Measurements from ENCODE around the gene HUS1B. TPM values are rescaled to one million over a fixed set of nuclear protein-coding genes. Genes with fewer than 3 reads are reported as not detected.

HUS1B gene
- total and polyA plus RNA-seq, 2 of the 13 experiments (the other 11 are each of a cell fraction or from before 2014, with no cell fraction given), result 0.18 to 0.40 TPM

DNA sequence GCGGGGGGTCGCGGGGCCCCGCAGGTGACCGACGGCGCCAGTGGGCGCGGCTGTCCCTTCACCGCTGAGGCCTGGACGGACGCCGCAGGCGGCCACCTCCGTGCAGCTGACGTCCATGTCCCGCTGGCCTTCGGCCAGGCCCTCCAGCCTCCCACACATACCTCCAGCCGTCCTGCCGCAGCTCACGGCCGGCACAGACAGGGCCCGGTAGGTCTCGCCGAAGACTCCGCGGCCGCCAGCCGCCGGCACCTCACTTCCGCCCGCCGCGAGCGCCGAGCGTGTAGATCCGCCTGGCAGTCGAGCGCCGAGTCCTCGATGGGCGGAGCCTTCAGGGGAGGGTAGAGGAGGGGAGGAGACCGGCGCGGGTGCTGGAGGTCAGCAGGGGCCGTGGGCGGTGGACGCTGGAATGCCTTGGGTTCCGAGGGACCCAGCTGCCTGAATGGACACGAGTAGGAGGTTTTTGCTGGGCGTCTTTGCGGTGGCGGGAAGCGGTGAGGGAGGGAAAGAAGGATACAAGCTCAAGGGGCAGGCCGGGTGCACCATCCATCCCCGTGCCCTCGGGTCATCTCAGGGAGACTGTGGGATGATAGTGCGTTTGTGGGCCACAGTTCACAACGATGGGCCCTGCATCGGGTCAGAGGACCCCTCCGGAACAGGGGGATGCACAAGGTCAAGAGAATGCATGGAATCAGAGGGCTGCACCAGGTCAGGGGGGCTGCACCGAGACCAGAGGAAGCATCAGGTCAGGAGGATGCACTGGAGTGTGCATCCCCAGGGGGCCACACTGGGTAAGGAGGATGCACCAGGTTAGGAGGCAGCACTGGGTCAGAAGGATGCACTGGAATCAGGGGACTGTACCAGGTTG lies 36.2 kb upstream of the HUS1B start, which contains the start of gene EXOC2 (continued):
- TF ChIP-seq ZNF282 (IDR thresholded peaks at IDR 0.05; ENCODE audit: partially characterized antibody), result no peak
- 0 out of 2 replicates have a peak, but pooled peaks have one; percentile 71 for TF ChIP-seq AKAP8 (CRISPR knock-in tag; IDR thresholded peaks at IDR 0.05)
- TF ChIP-seq MEF2D (CRISPR knock-in tag; IDR thresholded peaks at IDR 0.05), result peak; percentile 85; the same call in 1 of the 2 replicates
- no peak for TF ChIP-seq THYN1 (CRISPR knock-in tag; IDR thresholded peaks at IDR 0.05; ENCODE audit: borderline replicate concordance, low read depth)
- no peak for TF ChIP-seq NFE2L2 (IDR thresholded peaks at IDR 0.05; ENCODE audit: low read length)
- peak; percentile 61; the same call in 1 of the 2 replicates for TF ChIP-seq U2AF2 (IDR thresholded peaks at IDR 0.05; ENCODE audit: low read depth, low read length)
- TF ChIP-seq ZNF713 (CRISPR knock-in tag; IDR thresholded peaks at IDR 0.05), result no peak
- TF ChIP-seq, protein P1, sequence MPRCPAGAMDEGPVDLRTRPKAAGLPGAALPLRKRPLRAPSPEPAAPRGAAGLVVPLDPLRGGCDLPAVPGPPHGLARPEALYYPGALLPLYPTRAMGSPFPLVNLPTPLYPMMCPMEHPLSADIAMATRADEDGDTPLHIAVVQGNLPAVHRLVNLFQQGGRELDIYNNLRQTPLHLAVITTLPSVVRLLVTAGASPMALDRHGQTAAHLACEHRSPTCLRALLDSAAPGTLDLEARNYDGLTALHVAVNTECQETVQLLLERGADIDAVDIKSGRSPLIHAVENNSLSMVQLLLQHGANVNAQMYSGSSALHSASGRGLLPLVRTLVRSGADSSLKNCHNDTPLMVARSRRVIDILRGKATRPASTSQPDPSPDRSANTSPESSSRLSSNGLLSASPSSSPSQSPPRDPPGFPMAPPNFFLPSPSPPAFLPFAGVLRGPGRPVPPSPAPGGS (CRISPR knock-in tag; IDR thresholded peaks at IDR 0.05), result peak; percentile 86
- peak; percentile 86 for TF ChIP-seq ZNF280D (CRISPR knock-in tag; IDR thresholded peaks at IDR 0.05)
- TF ChIP-seq ZBTB42 (CRISPR knock-in tag; IDR thresholded peaks at IDR 0.05), result peak; percentile 94; the same call in 1 of the 2 replicates
- TF ChIP-seq TFE3 (CRISPR knock-in tag; IDR thresholded peaks at IDR 0.05), result peak; percentile 72; the same call in 1 of the 2 replicates
- peak; percentile 93; the same call in 1 of the 2 replicates for TF ChIP-seq ETV6 (CRISPR knock-in tag; conservative IDR thresholded peaks at IDR 0.05)
- TF ChIP-seq, protein P2, sequence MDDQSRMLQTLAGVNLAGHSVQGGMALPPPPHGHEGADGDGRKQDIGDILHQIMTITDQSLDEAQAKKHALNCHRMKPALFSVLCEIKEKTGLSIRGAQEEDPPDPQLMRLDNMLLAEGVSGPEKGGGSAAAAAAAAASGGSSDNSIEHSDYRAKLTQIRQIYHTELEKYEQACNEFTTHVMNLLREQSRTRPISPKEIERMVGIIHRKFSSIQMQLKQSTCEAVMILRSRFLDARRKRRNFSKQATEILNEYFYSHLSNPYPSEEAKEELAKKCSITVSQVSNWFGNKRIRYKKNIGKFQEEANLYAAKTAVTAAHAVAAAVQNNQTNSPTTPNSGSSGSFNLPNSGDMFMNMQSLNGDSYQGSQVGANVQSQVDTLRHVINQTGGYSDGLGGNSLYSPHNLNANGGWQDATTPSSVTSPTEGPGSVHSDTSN (CRISPR knock-in tag; IDR thresholded peaks at IDR 0.05; ENCODE audit: borderline replicate concordance), result peak; percentile 51; the same call in 1 of the 2 replicates
- TF ChIP-seq ZNF367 (CRISPR knock-in tag; IDR thresholded peaks at IDR 0.05; ENCODE audit: borderline replicate concordance), result no peak
- TF ChIP-seq MEIS1 (CRISPR knock-in tag; IDR thresholded peaks at IDR 0.05; ENCODE audit: borderline replicate concordance), result peak; percentile 69; the same call in 1 of the 2 replicates
- peak; percentile 74; the same call in 1 of the 2 replicates for TF ChIP-seq E2F5 (CRISPR knock-in tag; conservative IDR thresholded peaks at IDR 0.05)
- peak; percentile 76 for TF ChIP-seq CREB1 (IDR thresholded peaks at IDR 0.05)
- peak; percentile 75 for TF ChIP-seq CREB1 (CRISPR knock-in tag; IDR thresholded peaks at IDR 0.05)
- peak; percentile 87; the same call in 1 of the 2 replicates for TF ChIP-seq SP4 (CRISPR knock-in tag; IDR thresholded peaks at IDR 0.05)
- TF ChIP-seq NR1H2 (CRISPR knock-in tag; IDR thresholded peaks at IDR 0.05; ENCODE audit: borderline replicate concordance, low read depth), result no peak; the same call in 1 of the 2 replicates
- no peak for TF ChIP-seq SOX6 (IDR thresholded peaks at IDR 0.05)
- TF ChIP-seq SOX6 (CRISPR knock-in tag; IDR thresholded peaks at IDR 0.05), result peak; percentile 69
